Activated T-cell treated with anti-CD3 and anti-CD28 coated beads for 48 hours (primary cell): ENCODE results near the gene FBRSL1.

Experiments used
- DNase-seq: peaks from one replicate; pipeline ENCODE4 v3.0.0-alpha.2; 2020; ENCODE audit warnings: low read depth

The FBRSL1 gene

DNA sequence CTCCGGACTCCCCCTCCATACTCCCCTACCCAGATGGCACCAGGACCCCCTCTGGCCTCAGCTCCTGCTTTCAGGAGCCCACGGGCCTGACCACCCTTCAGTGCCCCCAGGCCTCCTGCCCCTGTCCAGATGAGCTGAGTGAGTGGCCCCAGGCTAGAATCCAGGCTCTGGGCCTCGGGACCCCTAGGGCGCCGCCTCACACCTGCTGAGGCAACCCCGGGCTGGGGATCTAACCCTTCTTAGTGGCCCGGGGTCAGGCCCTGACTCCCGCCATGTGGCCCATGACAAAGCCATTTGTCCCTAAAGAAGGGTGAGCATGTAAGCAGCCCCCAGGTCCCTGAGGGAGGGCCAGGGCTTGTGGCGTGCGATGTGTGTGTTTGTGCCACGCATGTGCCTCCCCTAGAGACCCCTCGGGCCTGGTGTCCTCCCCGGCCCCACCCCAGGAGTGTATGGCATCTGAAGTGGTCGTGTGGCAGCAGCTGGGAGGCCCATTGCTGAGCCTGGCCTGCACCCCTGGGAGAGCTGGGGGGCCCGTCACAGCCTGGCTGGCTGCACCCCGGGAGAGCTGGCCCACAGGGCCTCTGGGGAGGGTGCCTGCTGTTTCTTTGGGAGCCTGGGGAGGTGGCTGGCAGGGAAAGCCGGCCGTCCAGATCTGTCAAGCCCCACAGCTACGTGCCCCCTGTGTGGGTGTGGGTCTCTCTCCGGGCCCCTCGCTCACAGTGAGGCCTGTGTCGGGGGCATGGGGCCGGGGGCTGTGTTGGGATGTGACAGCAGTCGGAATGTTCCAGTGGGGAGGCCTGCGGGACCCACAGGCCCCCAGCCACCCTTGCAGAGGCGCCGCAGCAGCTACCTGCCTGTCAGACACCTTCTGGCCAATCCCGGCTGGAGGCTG lies 7.8 kb downstream of the FBRSL1 start:
- no peak for DNase-seq

DNA sequence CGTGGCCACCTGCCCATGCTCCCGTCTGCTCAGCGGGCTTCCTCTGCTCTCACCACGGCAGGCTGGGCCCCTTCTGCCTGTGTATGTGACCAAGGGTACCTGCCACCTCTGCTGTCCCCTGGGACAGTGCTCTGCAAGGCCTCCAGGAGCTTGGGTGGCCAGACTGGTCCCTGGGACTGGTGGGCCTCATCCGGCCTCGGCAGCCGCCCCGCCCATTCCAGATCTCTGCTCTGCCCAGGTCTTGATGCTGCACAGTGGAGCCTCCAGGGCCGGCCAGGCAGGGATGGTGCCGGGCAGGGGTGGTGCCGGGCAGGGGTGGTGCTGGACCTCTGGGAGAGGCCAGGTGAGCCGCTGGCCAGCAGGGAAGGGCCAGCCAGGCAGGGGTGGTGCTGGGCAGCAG lies 9.0 kb downstream of the FBRSL1 start:
- DNase-seq, result no peak

DNA sequence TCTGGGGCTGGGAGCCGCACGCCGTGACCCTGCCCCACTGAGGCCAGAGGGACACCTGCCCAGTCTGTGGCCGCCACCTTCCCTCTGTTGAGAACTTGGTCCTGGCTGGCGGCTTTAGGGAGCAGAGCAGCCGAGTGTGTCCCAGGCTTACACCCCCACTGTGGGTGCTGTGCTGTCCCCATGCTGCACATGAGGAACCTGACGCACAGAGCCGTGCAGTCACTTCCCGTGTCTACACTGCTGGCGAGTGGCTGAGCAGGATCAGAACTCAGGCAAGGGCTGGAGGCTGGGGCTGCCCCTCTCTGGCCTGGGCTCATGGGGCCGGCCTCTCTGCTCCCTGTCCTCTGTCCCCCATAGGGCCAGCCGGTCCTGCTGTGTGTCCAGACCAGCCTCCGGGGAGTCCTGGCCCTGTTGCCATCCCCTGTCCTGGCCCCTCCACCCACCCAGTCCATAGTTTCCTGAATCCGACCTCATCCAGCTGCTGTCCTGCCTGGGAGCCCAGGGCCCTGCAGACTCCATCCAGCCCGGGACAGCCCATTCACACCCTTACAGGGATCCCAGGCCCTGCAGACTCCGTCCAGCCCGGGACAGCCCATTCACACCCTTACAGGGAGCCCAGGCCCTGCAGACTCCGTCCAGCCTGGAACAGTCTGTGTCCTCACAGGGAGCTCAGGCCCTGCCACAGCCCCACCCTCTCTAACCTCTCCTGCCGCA lies 10.3 kb downstream of the FBRSL1 start:
- no peak for DNase-seq

DNA sequence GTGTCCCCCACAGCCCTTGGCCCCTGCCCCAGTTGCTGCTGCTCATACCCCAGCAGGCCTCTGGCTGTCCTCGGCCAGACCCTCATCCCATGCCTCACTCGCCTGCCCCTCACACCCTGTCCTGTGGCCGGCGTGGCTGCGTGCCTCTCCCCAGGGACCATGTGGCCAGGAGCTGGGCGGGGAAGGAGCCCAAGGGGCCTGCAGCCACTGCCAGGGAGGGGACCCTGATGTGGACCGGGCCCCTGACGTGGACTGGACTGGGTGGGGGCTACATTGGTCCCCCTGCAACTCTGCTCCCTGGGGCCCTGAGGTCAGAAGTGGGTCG lies 10.9 kb downstream of the FBRSL1 start:
- no peak for DNase-seq

DNA sequence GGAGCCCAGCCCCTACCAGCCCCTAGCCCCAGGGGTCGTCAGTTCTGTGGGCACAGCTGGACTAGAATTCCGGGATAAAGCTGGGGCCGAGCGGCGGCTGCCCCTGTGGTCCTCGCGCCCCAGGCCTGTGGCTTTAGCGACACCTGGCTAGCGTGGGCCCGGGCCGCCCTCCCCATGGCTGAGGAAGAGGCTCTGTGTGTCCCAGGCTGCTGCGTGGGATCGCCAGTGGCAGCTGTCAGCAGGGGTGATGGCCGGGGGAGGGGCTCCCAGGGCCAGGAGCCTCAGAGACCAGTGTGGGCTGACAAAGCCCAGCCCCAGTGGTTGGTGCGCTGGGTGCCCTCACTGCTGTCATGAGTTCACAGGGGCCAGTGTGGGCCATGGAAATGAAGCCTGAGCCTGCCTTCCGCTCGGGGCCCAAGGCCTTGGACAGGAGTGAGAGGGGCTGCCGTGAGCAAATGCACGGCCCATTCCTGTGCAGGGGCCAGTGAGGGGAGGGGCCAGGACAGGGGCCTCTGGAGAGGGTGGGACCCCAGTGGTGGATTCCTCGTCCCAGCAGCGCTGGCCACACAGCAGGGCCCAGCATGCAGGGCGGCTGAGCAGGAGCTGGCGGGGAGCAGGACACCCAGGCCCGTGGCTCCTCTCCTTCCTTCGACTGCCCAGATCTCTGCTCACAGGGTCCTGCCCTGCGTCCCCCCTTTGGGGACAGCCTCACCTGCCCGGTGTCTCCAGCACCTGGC lies 11.4 kb downstream of the FBRSL1 start:
- DNase-seq, result no peak

DNA sequence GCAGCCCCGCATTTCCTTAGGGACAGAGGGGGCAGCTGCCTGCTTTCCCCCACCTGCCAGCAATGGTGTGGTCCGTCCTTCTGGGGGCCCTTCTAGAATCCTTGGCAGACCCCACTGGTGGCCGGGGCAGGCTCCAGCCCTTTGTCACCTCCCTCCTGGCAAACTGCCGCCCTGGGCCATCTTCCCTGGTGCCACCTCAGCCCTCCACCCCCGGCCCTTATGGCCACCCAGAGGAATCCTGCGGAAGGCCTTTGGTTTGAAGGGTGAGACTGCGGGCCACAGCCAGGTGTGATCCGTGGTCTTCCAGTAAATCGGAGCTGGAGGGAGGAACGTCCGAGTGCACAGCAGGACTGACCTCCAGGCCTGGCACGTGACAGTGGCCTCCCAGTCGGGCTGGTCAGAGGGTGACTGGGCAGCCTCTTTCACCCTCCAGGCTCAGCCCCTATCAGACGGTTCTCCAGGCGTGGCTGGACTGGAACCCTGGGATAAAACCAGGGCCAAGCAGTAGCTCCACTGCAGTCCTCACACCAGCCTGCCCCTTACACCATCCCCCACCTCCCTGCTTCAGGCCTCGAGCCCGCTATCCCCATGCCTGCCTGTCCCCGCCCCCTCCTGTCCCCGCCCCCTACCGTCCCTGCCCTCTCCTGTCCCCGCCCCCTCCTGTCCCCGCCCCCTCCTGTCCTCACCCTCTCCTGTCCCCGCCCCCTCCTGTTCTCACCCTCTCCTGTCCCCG lies 12.4 kb downstream of the FBRSL1 start:
- DNase-seq, result no peak

DNA sequence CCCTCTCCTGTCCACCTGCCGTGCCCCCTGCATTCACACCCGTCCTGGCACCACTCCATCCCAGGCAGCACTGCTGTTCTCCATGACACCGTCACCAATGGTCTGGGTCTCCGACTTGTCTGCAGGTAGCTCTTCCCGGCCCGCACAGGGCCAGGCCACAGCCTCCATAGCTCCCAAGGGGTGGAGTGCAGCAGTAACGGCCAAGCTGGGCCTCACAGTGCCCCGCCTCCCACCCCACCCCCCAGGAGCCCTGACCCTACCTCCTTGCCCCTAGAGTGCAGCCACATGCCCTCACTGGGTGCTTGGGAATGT lies 12.9 kb downstream of the FBRSL1 start:
- no peak for DNase-seq

DNA sequence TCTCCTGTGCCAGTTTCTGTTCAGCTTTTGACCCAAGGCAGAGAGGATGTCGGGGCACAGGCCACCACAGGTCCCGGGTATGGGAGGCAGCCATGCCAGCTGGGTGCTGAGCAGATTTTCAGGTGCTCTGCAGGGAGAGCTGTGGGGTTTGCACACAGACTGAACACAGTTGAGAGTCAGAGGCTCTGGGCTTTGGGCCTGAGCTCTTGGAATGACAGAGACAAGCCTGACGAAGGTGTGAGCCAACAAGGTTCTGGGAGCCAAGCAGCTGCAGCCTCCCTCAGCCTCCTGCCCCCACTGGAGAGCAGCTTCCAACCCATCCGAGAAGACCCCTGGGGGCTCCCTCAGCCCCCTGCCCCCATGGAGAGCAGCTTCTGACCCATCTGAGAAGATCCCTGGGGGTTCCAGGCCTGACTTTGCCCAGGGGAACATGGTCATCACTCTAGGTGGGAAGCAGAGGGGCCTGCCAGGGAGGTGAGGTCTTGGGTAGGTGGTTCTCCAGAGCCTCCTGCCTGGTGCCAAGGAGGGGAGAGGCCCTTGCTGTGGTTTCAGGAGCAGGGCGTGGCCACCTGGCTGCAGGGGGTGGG lies 13.8 kb downstream of the FBRSL1 start:
- no peak for DNase-seq

DNA sequence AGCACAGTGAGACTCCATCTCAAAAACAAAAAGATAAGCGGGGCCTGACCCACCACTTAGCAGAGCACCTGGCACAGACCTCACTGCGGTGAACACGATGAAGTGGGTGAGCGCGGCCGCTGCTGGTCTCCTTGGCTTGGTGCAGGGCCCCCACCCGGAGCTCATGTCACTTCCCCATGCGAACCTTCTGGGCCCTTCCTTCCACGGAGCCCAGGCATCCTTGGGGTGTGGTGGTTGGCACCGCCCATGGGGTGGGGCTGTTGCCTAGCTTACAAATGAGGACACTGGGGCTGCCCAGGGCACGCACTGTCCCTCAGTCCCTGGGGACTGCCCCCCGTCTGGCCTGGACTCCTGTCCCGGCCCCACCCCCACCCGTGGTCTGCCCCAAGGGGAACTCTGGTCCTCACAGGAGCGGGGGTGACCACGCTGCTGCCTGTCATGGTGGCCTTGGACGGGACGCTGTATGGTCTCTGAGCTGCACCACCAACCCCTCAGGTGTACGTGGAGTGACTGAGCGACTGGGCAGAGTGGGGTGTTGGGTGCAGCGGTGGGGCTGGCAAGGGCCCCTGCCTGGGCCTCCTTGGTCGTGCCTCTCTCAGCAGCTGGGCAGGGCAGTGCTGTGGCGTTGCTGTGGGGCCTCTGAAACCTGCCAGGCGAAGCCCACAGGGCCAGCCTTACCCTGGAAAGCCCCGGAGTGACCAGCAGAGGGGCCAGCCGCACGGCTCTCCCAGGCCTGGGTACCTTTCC lies 15.3 kb downstream of the FBRSL1 start:
- DNase-seq, result no peak

DNA sequence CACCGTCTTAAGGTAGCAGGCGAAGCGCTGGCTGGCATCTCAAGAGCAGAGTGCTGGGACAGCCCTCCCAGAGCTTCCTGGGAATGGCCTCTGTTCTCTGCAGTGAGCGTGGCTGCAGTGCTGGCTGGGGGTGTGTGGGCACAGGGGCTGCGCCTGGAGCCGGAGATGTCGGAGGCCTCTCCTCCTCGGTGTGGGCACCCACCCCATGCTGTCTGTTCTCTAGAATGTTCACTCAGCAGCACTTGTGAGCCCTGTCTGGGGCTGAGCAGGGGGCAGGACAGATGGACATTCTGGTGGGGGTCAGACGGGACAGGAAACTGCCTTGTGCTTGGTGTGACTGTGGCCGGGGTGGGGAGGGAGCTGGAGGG lies 15.9 kb downstream of the FBRSL1 start:
- DNase-seq, result no peak

DNA sequence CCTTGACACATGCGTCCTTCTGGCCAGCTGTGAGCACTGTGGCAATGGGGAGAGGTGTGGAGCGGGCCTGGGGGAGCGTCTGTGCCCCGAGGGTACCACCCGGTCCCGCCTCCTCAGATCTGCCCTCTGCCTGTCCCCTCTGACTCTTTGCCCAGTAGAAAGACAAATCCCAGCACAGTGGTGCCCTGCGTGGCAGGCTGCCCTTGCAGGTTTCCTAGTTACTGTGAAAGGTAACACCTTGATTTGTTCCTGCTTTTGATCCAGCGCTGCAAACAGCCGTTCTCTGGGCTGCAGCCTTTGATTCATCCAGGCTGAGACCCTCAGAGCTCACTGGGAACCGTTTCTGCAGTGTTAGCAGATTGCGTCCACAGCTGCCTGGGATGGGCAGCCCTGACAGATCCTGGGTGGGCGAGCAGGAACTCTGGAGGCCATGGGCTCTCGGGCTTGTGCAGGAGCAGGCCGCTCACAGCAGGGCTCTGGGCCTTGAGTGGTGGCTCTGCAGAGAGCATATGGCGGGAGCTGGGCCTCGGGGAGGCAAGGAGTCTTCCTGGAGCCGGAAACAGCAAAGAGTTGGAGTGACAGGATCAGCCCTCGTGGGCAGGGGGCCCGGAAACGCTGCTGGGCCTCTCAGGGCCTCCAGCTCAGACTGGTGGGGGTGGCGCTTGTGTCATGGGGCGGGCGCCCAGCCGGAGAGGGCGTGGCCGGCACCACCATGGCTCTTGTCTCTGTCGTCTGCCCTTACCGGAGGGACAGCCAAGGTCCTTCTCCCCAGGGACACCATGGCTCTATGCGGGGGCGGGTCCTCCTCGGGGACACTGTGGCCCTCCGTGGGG lies 16.6 kb downstream of the FBRSL1 start:
- DNase-seq, result peak; percentile 66

DNA sequence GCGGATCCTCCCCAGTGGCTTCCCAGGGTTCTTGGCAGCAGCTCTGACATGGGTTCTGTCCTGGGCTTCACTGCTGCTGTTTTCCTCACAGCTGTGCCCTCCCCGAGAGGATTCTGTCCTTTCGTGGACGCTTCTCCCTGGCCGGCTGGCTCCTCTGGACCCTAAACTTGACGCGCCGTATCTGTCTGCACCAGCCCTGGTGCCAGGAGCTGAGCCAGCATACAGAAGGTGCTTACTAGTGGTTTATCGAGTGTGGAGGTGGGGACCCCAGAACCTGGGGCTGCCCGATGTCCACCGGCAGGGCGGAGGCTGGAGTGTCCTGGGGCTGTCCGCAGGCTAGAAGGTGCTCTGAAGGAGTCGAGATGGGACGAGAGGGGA lies 17.2 kb downstream of the FBRSL1 start:
- no peak for DNase-seq

DNA sequence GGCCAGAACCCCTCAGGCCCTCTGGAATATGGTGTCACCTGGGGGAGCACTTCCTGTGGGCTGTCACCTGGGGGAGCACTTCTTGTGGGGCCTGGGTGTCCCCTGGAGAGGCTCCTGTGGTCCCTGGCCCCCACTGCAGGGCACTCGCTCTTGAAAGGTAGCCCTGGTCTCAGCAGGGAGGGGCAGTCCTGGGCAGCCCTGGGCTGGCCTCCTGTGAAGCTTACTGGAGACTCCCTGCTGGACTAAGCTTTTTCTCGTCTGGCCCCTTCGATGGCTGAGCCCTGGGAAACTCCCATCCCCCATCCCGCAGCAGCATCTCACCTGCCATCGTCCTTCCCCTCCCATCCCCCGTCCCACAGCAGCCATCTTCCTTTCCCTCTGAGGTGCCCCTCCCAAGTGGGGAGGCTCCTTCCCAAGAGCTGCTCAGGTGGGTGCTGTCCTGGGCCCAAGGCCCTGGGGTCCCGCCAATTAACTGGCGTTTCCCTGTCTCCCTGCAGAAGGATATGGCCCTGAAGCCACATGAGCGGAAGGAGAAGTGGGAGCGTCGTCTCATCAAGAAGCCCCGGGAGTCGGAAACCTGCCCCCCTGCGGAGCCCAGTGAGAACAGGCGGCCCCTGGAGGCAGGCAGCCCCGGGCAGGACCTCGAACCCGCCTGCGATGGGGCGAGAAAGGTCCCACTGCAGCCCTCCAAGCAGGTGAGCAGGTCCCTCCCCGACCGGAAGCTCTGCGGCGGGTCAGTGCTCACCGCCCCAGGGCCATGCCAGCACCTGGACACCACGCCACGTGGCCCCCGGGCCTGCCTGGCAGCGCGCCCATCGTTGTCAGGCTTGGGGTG lies 17.9 kb downstream of the FBRSL1 start:
- no peak for DNase-seq

DNA sequence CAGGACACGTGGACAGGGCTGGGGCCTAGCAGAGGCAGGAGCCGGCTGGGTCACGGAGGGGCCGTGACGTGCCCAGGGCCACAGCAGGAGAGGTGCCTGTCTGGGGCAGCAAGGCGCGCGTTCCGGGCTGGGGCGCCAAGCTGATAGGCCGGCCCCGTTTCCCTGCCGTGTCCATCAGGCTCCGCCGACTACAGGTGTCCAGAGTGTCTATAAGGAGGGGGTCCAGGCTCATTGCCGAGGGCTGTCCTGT lies 18.5 kb downstream of the FBRSL1 start:
- DNase-seq, result no peak

DNA sequence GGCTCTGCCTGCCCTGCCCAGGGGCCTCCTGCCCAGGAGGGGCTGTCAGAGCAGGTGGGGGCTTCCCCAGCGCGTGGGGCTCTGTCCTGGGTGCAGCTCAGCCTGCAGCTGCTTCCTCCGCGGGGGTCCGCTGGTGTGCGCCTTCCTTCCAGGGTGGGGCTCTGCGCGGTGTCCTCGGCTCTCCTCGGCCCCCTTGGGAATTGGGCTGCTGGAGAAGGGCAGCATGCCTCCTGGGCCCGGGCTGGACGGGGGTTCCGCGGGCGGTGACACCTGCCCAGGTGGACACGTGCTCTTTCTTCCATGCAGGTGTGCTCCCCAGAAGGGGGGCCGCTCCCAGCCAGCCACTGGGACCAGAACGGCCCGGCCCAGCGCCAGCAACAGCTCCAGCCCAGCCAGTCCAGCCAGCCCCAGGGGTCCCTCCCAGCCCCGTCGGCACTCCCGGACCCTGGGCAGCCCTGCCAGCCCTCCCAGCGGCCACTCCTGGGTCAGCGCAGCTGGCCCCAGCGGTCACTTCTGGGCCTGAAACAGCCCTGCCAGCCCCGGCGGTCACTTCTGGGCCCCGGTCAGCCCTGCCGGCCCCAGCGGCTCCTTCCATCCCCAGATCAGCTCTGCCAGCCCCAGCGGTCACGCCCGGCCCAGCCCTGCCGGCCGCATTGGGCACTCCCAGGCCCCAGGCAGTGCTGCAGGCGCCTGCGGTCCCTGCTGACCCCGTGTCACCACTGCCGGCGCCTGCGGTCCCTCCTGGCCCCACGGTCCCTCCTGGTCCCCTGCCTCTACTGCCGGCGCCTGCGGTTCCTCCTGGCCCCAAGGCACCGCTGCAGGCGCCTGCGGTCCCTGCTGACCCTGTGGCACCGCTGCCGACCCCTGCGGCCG lies 19.1 kb downstream of the FBRSL1 start:
- DNase-seq, result no peak

DNA sequence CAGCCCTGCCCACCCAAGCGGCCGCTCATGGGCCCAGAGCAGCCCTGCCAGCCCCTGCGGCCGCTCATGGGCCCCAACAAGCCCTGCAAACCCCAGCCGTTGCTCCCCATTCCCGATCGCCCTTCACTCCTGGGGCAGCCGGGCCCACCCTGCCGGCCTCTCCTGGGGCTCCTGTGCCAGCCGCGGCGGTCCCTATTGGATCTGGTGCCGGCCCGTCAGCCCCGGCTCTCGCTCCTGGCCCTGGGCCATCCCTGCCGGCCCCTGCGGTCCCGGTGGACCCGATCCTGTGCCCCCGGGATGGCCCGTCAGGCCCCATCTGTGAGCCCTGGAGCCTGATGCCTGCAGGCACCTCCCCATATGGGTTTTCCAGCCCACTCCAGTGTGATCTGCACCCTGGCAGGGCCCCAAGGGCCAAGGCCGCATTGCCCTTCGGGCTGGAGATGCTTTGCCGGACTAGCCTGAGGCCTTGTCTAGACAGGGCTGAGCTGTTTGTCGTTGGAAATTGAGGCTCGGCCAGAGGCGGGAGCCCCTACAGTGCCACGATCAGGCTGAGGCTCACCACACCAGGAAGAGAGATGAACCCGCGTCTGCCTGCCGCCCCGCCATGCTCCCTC lies 20.3 kb downstream of the FBRSL1 start:
- DNase-seq, result no peak

DNA sequence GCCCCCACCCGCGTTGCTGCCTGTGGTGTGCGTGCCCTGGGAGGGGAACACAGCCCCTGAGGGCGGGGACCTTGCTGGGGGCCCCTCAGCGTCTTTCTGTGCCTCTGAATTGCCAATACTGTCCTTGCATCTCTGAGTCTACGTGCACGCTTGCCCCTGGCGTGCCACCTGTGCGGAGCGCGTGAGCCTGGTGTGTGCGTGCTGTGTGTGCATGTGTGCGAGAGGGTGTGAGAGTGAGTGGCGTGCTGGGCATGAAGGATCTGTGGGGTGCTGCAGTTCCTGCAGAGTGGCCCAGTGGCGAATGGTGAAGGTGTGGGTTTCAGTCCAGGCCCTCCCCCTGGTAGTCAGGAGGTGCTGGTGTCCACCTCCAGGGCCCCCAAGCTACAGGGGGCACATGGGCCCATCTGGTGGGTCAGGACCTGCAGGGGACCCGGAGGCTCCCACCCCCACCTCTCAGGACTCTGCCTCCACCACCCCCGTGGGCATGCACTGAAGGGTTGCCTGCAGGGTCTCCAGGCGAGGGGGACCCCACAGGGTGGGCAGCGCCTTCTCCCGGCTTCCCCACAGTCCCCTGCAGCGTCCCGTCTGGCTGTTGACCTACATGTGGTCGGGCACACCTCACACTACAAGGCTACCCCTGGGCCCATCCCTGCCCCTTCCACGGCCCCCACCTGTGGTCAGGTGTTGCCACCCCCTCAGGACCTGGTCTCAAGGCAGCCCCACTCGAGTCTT lies 21.0 kb downstream of the FBRSL1 start:
- DNase-seq, result no peak
